NCI-H526 treated with DMSO at 0.1 percent for 48 hours (cell line): ENCODE results near the gene CENPQ.
"Not testable (repeated sequence)": the region's sequence is repeated elsewhere in the genome, so short reads cannot be mapped to it uniquely, and the experiment has no call there.

Experiments used
- DNase-seq: peaks from one replicate; lab custom pipeline; 2025; lab: John Stamatoyannopoulos, UW

The CENPQ gene, protein sequence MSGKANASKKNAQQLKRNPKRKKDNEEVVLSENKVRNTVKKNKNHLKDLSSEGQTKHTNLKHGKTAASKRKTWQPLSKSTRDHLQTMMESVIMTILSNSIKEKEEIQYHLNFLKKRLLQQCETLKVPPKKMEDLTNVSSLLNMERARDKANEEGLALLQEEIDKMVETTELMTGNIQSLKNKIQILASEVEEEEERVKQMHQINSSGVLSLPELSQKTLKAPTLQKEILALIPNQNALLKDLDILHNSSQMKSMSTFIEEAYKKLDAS

DNA sequence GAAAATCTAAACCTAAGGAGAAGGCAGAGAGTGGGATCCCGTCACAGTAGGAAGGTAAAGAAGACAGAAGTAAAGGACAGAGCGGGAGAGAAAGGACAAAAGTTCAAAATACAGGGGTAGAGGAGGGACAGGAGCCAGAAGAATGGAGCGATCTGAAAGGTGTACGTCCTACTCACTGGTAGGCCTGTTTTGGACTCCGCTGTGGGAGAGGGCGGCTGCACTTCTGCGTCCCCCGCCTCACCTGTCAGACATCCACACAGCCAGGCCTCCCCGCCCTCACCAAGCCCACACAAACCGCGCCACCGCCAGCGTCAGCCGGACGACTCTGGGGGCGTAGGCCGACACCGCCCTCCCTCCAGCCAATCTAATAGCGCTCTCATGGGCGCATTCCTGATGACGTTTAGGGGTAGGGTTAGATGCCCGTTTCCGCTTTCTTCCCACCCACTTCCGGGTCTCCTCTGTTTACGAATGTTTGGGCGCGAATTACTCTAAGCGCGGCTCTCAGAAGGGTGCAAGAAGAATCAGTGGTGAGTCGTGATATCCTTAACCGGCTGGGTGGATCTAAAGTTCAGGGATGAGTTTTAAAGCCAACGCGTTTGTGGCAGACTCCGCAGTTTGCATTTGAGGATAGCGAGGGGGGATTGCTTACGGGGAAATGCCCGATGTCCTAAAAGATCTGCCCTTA lies at the start of gene CENPQ, which contains the start of gene MMUT:
Gene CENPQ (plus strand): TSS at position 444 of the 685 bp plus-strand sequence. CDS start 6,807 bp downstream, outside the sequence.
Gene MMUT (minus strand): TSS at position 327 of the 685 bp plus-strand sequence. CDS start 3,787 bp downstream, outside the sequence.
- DNase-seq: peak; percentile 93

DNA sequence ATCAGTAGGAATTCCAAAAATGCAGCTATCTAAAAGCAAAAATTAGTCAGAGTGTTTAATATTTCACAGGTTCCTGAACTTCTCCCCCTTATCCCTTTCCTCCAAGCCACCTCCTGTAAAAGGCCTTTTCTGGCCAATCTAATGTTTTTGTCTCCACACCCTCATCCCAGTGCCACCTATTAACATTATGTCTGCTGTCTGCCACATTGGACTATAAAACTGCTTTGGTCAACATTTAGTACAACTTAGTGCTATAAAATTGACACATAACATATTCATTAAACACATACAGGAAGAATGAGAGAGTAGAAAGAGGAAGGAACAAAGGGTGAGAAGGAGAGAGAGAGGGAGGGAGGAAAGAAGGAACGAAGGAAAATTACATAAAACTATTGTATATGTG lies 47.8 kb upstream of the CENPQ start:
- no peak for DNase-seq

DNA sequence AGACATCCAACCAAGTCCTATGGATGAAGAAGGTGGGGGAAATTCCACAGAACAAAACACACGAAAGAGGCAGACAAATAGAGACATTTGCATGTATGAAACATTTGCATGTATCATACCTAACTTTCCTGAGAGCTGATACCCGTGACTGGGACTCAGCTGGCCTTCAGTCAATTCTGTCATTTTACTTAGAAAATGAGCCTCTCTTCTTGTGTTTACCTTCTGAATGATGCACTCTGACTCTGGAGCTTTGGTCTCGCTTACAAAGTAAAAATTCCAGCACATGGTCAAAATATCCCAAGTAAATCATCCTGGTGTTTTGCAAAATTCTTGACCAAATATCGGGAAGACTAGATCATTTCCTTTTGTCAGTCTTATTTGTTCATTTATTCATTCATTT lies 47.0 kb upstream of the CENPQ start:
- peak; percentile 61 for DNase-seq

DNA sequence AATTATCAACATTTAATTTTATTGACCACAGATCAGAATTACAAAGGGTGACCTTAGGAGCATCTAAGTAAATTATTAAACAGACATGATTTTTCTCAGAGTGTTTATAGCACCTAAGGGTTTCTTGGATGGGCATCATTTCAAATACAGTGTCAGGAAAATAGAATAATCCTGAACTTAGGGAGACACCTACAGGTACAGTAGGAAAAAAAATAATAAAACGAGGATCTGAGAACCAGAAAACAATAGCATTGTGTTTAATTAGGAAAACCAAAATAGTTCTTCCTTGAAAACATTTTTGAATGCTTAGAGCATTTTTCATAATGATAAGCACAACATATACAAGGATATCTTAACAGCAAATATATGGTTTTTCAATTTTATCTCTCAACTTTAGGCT lies 39.4 kb upstream of the CENPQ start:
- peak; percentile 27 for DNase-seq

DNA sequence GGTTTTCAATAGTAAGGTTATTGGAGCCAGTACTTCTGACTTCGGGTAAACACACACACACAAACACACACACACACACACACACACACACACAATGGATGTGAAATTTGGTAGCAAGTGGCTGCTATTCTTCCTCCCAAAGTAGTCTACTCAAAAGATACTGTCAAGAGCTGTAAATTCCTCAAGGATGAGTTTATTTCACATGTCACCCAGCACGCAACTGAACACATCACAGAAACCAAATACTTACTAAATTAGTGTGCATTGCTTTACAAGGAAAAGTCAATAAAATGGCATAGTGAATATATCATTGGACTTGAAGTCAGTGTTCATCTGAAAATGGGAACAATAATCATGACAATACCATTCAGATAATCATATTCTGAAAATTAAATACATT lies 33.0 kb upstream of the CENPQ start:
- DNase-seq: no peak

DNA sequence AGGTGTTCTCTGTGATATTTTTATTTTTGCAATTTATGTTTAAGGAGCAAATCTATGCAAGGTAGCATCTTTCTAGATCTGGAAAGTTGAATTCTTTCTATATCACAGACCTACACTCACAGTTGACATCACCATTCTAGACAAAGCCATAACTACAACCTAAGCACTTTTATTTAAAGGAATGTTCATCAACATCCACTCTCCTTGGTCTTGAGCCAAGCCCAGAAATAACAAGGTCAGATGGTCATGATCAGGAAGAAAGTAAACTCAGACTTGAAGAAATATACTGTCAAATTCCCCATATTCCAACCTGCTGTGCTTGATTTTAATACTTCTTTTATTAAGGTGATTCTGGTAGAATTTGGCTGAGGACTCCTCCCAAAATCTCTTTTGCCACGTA lies 32.3 kb upstream of the CENPQ start:
- no peak for DNase-seq

DNA sequence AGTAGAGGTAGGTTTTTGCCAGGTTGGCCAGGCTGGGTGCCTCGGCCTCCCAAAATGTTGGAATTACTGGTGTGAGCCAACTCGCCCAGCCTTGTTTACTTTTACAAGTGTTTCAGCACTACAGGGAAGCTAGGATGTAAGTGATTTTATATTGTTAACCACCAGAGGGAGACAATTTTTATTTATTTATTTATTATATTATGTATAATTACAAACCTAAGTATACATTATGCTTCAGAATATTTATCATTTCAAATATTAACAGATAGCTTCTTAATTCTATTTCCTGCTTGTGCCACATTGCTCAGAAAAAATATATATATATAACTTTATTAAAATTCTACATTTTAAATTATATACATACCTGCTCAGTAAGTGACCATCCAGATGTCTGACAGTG lies 9.9 kb upstream of the CENPQ start:
- no peak for DNase-seq

DNA sequence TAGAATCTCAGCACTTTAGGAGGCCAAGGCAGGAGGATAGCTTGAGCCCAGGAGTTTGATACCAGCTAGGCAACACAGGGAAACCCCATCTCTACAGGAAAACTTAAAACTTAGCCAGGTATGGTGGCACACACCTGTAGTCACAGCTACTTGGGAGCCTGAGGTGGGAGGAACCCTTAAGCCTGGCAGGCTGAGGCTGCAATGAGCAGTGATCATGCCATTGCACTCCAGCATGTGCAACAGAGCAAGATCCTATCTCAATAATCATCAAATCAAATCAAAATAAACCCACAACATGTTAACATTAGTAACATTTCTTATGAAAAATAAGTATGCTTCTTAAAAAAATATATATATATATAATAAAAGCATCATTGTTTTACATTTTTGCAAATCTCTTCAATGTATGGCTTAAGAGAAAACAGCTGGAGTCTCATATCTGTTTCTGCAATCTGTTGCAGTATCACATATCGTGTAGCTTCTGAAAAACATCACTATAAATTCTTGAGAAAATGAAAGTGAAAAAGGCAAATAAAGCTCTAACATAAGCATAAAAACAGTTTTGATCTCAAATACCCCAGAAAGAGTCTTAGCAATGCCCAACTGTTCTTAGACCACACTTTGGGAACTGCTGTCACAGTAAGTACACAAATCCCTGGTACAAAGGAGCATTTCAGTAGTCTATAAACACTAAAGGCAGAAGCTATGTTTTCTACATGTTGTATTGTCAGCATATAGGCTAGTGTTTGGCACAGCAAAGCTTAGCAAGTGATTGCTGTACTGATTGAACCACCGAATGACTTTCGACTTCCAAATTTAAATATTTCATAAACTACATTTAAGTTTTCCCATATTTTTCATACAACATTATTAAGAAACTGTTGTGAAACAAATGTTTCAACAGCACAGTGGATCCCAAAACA lies 8.1 kb upstream of the CENPQ start:
- DNase-seq: no peak

DNA sequence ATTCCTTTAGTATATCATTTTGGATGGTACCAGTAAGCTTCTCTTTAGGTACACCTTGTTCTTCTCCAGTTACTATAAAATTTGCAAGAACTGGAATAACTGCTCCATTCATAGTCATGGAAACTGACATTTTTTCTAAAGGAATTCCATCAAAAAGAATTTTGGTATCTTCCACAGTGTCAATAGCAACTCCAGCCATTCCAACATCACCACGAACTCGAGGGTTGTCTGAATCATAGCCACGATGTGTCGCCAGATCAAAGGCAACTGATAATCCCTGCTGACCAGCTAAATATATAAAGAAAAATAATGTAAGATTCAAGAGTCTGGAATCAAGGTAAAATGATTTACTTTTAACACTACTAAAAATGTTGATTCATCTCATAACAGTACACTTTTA lies 5.4 kb upstream of the CENPQ start:
- no peak for DNase-seq

DNA sequence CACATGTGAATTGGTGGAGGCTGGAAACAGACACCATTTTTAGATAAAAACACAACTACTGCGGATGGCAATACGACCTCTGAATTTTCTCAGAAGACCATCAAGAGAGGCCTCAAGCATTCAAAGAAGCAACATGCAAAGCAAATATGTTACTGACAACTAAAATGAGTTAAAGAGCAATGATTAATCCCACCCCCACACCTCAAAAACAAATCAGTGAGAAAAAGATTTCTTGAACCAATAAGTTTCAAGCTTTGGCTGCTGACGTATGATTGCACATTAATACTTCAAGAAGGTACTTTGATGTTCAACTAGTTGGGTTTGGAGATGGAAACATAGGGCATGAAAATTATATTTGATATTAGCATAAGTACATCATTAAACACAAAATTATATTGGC lies 1.1 kb upstream of the CENPQ start:
- no peak for DNase-seq

DNA sequence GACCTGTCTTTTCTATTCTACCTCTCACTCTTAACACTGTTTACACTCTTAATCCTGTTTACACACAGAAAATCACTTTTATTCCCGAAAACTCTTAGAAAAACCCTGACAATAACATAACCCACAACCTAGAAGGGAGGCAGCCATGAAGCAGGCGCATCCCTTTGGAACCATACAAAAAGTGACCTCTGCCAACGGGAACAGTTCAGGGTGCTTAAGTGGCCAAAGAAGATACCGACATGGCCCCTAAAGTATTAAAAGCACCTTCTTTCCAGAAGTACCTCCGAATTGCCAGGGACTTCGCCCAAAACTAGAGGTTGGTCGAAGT lies 607 bp upstream of the CENPQ start:
- DNase-seq: no peak

DNA sequence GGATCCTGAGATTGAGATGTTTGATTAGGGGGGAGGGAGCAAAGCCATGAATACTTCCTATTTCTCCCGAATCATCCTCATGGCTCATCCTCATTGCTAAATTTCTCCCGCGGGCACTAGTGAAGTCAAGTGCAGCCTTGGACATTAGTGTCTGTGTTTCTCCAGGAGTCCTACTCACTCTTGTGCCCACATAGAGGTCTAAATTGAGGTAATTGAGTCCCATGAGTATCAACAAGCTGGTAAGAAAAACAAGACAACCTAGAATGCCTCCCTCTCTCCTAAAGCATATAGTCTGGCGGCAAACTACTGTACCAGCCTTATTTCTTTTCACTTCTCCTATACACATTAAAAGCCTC lies 420 bp downstream of the CENPQ start:
- no peak for DNase-seq

DNA sequence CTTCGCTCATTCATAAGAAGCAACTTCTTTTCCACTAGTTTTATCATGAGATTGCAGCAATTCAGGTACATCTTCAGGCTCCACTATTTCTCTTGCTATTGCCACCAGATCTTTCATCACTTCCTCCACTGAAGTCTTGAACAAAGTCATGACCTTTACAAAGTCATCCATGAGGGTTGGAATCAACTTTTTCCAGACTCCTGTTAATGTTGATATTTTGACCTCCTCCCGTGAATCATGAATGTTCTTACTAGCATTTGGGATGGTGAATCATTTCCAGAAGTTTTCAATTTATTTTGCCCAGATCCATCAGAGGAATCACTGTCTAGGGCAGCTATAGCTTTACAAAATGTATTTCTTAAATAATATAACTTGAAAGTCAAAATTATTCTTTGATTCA lies 1.5 kb downstream of the CENPQ start:
- no peak for DNase-seq

DNA sequence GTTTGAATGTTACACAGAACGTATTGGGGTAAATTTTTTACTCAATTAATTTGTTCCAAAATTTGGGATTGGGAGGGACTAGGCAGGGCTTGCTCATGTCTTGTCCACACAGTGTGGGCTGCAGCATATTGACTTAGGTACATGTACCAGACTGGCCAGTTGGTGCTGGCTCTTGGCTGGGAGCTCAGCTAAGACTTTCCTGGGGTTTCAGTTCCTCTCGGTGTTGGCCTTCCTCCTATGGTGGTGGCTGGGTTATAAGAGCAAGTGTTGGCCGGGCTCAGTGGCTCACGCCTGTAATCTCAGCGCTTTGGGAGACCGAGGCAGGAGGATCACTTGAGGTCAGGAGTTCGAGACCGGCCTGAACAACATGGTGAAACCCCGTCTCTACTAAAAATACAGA lies 4.9 kb downstream of the CENPQ start:
- DNase-seq: no peak

DNA sequence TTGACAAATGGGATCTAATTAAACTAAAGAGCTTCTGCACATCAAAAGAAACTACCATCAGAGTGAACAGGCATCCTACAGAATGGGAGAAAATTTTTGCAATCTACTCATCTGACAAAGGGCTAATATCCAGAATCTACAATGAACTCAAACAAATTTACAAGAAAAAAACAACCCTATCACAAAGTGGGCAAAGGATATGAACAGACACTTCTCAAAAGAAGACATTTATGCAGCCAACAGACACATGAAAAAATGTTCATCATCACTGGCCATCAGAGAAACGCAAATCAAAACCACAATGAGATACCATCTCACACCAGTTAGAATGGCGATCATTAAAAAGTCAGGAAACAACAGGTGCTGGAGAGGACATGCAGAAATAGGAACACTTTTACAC lies 13.4 kb downstream of the CENPQ start:
- DNase-seq: not testable (repeated sequence)

DNA sequence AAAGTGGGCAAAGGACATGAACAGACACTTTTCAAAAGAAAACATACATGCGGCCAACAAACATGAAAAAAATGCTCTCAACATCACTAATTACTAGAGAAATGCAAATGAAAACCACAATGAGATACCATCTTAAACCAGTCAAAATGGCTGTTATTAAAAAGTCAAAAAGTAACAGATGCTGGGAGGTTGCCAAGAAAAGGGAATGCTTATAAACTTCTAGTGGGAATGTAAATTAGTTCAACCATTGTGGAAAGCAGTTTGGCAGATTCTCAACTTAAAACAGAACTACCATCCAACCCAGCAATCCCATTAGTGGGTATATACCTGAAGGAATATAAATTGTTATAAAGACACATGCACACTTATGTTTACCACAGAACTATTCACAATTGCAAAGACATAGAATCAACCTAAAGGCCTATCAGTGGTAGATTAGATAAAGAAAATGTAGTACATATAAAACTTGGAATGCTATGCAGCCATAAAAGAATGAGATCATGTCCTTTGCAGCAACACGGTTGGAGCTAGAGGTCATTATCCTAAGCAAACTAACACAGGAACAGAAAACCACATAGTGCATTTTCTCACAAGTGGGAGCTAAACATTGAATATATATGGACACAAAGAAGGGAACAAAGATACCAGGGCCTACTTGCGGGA lies 16.3 kb downstream of the CENPQ start:
- DNase-seq: no peak

DNA sequence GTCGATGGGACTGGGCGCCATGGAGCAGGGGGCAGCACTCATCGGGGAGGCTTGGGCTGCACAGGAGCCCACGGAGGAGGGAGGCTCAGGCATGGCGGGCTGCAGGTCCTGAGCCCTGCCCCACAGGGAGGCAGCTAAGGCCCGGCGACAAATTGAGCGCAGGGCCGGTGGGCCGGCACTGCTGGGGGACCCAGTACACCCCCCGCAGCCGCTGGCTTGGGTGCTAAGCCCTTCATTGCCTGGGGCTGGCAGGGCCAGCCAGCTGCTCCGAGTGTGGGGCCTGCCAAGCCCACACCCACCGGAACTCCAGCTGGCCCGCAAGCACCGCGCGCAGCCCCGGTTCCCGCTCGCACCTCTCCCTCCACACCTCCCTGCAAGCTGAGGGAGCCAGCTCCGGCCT lies 18.7 kb downstream of the CENPQ start:
- DNase-seq: not testable (repeated sequence)

DNA sequence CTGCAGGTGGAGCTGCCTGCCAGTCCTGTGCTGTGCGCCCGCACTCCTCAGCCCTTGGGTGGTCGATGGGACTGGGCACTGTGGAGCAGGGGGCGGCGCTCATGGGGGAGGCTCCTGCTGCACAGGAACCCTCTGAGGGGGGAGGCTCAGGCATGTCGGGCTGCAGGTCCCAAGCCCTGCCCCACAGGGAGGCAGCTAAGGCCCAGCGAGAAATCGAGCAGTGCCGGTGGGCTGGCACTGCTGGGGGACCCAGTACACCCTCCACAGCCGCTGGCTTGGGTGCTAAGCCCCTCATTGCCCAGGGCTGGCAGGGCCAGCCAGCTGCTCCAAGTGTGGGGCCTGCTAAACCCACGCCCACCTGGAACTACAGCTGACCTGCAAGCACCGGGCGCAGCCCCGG lies 20.2 kb downstream of the CENPQ start:
- DNase-seq: not testable (repeated sequence)

DNA sequence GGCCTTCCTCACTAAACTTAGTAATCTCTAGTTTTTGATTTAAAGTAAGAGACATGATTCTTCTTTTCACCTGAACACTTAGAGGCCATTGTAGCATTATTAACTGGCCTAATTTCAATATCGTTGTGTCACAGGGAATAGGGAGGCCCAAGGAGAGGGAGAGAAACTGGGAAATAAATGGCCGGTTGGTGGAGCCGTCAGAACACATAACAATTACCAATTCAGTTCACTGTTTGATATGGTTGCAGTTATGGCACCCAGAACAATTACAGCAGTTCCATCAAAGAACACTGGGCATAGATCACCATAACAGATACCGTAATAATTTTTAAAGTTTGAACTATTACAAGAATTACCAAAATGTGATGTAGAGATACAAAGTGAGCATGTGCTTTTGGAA lies 27.5 kb downstream of the CENPQ start:
- no peak for DNase-seq

DNA sequence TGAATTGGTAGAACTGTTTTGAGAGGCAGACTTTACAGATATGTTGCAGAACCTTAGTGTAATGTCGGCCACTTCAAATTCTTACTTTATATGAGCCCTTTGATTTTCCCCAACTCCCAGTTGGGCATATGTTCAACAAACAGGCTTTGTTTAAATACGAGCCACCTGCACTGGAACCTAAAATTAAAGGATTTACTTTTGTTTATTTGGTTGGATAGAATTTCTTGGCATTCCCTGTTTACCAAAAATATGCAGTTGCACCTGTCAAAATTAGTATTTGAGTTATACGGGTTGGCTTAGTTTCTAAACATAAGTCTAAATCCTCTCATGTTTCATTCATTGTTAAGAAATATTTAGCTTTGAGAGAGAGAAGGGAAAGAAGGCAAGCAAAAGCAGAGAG lies 34.1 kb downstream of the CENPQ start:
- DNase-seq: no peak

DNA sequence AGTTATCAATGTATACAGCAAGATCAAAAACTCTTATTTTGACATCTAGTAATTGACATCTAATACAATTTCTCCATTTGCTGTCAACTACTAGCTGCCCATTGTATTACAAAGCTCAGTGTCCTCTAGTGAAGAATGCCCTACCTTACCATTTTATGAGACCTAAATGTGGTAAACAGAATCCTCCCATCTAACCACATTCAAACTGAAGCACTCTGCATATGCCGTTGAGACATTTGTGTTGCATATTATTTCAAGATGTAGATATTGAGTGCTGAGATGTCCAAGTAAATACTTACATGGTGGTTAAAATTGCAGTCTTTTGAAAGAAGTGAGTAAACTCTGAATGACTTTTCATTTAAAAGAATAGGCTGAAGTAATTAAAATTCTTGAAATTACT lies 36.0 kb downstream of the CENPQ start:
- no peak for DNase-seq

DNA sequence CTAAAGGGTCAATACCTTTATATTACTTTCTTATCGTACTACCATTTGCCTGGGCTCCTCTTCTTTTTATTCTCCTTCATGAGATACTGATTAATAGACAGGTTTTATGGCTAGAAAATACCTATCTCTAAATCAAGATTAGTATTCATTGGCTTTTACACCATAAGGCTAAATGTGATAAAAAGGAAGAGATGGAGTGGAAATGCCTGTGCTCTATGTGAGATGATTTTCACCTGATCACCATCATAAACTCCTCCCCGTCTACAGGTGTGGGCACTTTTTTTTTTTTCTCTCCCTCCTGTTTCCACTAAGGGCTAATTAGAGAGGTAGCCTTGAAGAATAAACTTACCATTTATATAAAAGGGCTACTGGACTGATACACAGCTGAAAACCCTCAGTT lies 36.5 kb downstream of the CENPQ start, which contains the start of gene GLYATL3:
Gene GLYATL3 (plus strand): TSS at position 301 of the 400 bp plus-strand sequence. CDS start 12,068 bp downstream, outside the sequence.
- no peak for DNase-seq
